GM12864 (cell line): Measurements from ENCODE around the gene EPHA7.

Experiments used
- DNase-seq: peaks from one replicate; pipeline ENCODE4 v3.0.0-alpha.2; 2011; ENCODE audit warnings: low read depth
- H3K4me3 ChIP-seq: 2 replicates; pipeline ENCODE4 v1.5.1; 2011; ENCODE audit warnings: mild to moderate bottlenecking, low read depth, low read length, control low read depth
- TF ChIP-seq, protein P1 (sequence below): IDR thresholded peaks from 2 replicates; pipeline ENCODE4 v1.5.1; 2011; ENCODE audit warnings: low read depth, mild to moderate bottlenecking, moderate library complexity, low read length, control low read depth, inconsistent platforms; ENCODE audit errors: missing control alignments

EPHA7 gene

DNA sequence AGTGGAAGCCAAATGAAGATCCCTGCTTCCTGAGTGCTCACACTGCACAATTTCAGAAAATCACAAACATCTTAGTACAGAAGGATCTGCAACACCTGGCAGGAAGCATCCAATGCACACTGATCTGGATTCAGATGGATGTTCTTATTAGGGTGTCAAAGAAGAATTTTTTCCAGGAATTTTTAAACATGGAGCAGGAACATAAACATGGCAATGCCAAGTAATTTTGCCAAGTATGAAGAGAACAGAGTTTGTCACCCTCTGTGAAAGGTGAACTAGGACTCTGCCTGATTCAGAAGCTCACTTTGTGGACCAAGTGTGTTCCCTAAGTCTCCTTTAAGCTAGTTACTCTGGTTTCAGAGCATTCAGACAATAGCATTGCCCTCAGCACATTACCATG is 208.5 kb downstream of the EPHA7 start:
- no peak for DNase-seq
- no peak overlapping the region for H3K4me3 ChIP-seq
- TF ChIP-seq, protein P1, sequence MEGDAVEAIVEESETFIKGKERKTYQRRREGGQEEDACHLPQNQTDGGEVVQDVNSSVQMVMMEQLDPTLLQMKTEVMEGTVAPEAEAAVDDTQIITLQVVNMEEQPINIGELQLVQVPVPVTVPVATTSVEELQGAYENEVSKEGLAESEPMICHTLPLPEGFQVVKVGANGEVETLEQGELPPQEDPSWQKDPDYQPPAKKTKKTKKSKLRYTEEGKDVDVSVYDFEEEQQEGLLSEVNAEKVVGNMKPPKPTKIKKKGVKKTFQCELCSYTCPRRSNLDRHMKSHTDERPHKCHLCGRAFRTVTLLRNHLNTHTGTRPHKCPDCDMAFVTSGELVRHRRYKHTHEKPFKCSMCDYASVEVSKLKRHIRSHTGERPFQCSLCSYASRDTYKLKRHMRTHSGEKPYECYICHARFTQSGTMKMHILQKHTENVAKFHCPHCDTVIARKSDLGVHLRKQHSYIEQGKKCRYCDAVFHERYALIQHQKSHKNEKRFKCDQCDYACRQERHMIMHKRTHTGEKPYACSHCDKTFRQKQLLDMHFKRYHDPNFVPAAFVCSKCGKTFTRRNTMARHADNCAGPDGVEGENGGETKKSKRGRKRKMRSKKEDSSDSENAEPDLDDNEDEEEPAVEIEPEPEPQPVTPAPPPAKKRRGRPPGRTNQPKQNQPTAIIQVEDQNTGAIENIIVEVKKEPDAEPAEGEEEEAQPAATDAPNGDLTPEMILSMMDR = no peak

DNA sequence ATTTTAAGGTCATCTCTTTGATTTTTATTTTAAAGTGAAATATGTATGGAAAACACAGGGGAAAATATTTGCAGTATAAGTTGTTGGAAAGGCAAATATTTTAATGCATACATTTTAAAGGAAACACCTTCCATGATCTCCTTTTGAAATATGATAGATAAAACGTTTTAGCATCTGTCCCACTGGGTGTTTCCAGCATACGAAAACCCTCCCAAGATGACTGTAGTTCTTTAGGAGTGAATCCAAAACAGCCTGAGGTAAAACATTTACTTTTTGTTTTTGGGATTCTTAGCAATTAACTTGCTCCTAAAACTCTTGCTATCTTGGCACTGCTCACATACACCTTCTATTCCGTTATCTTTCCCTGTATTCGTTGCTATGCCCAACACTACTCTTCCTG is 210.0 kb downstream of the EPHA7 start:
- DNase-seq = no peak
- TF ChIP-seq, protein P1 = no peak
- H3K4me3 ChIP-seq = no peak overlapping the region

DNA sequence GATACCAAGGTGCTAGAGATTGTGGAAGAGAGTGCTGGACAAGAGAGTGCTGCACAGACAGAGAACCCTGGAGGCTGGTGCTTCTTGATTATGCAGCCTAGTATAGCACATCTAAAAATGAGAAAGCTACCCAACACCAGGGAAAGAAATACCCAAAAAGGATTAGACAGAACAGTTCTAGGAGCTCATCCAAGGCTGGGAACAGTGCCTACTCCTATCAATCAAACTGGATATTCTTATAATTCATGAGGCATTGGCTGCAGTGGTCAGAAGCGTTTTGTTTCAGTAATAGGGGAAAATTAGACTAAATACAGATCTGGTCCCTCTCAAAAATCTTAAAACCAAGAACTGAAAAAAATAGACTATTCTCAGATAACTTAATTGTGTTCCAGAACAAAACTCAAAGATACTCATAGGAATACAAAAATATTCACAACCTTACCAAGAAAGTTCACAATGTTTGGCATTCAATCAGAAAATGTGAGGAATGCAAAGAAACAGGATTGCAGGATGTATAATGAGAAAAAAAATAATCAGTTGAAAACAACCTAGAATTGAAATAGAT is 222.9 kb downstream of the EPHA7 start:
- TF ChIP-seq, protein P1 = no peak
- no peak for DNase-seq

DNA sequence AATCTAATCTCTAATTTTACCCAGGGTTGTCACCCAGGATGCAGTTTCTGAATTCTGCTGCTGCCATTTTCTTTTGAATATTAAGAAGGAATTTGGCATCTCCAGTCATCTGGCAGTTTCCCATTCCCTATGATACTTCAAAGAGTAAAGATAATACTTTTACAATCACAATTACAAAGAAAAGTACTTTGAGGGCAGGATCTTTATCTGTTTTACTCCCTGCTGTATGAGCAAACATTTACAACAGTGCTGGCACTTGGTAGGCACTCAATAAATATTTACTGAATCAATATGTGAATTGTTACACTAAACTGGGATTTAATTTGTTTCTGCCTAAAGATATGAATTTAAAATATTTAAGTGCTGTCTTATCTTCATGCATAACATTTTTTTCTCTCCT is 224.9 kb downstream of the EPHA7 start:
- DNase-seq = no peak
- TF ChIP-seq, protein P1 = no peak
- H3K4me3 ChIP-seq = no peak overlapping the region

More for the DNA sequence above, 222.9 kb downstream of the EPHA7 start:
- H3K4me3 ChIP-seq = no peak overlapping the region

DNA sequence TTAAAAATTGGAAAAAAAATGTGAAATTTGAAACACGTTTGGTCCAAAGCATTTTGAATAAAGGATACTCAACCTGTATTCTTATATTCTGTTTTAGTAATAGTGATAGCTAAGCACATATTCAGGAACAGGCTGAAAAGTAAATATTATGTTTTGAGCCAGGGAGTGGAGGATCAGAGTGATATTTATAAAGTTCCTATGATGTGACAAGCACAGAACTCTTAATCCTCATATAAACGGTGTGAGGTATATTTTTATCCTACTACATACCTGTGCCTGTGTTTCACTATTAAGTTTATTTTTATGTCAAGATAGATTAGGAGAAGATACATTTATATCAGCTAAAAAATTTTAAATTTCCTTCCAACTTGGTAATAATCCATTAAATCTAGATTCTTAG is 225.5 kb downstream of the EPHA7 start:
- H3K4me3 ChIP-seq = no peak overlapping the region
- no peak for DNase-seq
- TF ChIP-seq, protein P1 = no peak
